SK-N-SH treated with all-trans-retinoic acid at 6 μM for 48 hours (cell line): ENCODE results near the gene AGO4.

ENCODE experiments used
- ZFP3 ChIP-seq: fragments of 250-450 bp; sonication (Bioruptor Pico); IDR thresholded peaks from 2 replicates; pipeline ENCODE4 v1.5.0; 2020; ENCODE audit warnings: mild to moderate bottlenecking, moderate library complexity
- ZFP30 ChIP-seq: fragments of 450-650 bp; formaldehyde crosslinking; IDR thresholded peaks from 2 replicates; pipeline ENCODE4 v1.5.0; 2022; ENCODE audit warnings: mild to moderate bottlenecking, moderate library complexity
- ZNF565 ChIP-seq: fragments of 450-650 bp; formaldehyde crosslinking; conservative IDR thresholded peaks from 2 replicates; pipeline ENCODE4 v1.5.0; 2020; ENCODE audit warnings: low read depth, mild to moderate bottlenecking, moderate library complexity

DNA sequence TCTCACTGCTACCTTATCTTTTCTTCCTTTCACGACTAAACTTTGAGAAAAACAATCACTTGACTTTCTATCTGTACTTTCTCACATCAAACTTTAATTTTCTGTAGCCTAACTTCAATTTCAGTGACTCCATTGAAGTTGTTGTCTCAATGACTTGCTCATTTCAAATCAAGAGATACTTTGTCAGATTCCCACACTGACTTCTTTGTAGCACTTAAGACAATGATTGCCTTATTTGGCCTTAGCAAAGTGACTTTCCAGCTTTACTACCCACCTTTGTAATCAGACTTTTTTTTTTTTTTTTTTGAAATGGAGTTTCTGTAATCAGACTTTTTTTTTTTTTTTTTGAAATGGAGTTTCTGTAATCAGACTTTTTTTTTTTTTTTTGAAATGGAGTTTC, 37.0 kb downstream of the AGO4 start:
- no peak for TF ChIP-seq ZFP3 (CRISPR knock-in tag)
- no peak for TF ChIP-seq ZFP30 (CRISPR knock-in tag)
- no peak for TF ChIP-seq ZNF565 (CRISPR knock-in tag)
